GM18505 (cell line): ENCODE measurements around the gene AQP4.

Experiments
- ATAC-seq: cut with Tn5 transposase; IDR thresholded peaks from one replicate; pipeline ENCODE4 v1.9.1; 2021; ENCODE audit not compliant: unreplicated experiment
- POLR2A ChIP-seq: IDR thresholded peaks from 4 replicates; pipeline ENCODE4 v1.6.1; 2011; ENCODE audit warnings: borderline replicate concordance; ENCODE audit not compliant: insufficient read depth, insufficient read length; ENCODE audit errors: extremely low read depth

AQP4 gene, protein sequence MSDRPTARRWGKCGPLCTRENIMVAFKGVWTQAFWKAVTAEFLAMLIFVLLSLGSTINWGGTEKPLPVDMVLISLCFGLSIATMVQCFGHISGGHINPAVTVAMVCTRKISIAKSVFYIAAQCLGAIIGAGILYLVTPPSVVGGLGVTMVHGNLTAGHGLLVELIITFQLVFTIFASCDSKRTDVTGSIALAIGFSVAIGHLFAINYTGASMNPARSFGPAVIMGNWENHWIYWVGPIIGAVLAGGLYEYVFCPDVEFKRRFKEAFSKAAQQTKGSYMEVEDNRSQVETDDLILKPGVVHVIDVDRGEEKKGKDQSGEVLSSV

GRCh38 chr18:26865557-26865956 is at the start of gene AQP4:
AQP4 (minus strand) TSS chr18:26865707; CDS start chr18:26865689, 18 bp downstream.
- no peak for TF ChIP-seq POLR2A
- no peak for ATAC-seq

GRCh38 chr18:26911840-26912239 is 46.3 kb upstream of the AQP4 start:
- no peak for TF ChIP-seq POLR2A
- ATAC-seq, result no peak

GRCh38 chr18:26909599-26910290 is 44.2 kb upstream of the AQP4 start:
- TF ChIP-seq POLR2A, result no peak
- no peak for ATAC-seq

DNA sequence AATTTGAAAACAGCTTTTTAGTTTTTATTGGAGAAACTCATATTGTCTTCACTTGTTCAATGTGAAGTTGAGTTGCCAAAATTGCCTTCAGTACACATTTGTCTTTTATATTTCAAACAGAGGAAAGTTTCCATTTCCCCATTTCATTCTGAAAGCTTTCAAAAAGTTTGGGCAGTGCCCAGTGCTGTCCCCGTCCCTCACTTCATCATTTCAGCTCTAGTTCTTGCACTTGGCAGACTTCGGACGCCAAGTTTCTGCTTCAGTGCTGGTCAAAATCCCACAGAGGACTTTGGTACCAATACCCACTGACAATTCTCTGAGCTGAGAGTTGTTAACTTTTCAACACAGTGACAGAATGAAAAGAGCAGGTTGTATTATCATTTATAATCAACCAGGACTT is 43.4 kb upstream of the AQP4 start:
- ATAC-seq, result no peak
- TF ChIP-seq POLR2A, result no peak

- no peak for TF ChIP-seq POLR2A
- no peak for ATAC-seq
Measured at GRCh38 chr18:26902291-26902690, 36.8 kb upstream of the AQP4 start.

GRCh38 chr18:26901020-26901419 is 35.5 kb upstream of the AQP4 start:
- no peak for TF ChIP-seq POLR2A
- ATAC-seq, result no peak

- no peak for ATAC-seq
- TF ChIP-seq POLR2A, result no peak
Measured at GRCh38 chr18:26894426-26894825, 28.9 kb upstream of the AQP4 start.

- no peak for ATAC-seq
- TF ChIP-seq POLR2A, result no peak
Measured at GRCh38 chr18:26893996-26894395, 28.5 kb upstream of the AQP4 start.

DNA sequence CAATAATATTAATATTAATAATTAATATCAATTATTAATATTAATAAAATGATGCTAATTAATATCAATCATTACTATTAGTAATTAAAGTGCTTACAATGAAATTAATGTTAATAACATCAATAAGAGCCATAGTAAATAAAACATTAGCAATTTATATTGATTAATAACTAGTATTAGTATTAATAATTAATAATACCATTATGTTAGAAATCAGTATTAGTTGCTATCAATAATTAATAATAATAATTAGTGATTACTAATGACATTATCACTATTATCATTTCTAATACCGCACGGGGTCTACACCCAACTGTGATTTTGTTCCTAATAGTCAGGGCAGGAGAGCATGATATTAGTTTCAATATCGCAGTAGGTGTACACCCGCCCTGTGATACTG is 22.8 kb upstream of the AQP4 start:
- no peak for TF ChIP-seq POLR2A

DNA sequence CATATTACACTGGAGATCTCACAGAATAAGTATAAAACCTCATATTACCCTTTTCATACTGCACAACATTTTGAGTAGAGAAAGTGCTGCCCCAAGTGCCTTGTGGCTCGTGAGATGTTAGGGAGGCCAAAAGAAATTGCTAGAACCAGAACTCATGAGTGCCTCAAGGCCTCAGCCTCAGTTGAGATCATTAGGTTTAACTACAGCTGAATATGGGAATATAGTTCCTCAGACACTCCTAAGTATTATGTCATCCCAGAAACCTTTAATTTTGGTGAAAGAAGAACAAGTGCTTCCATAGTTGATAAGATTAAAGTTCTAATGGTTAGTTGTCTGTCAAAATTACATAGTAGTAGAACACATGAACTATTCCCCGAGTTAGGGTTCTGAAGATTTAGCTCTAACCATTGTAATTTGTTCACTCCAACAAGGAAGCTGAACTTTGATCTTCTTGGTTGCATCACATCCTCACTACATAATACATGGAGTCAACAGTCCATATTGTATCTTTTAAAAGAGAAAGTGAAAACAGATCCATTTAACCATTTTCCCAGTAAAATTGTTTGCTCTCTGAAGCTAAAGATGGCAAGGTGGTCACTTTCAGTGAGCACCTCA is 9.6 kb upstream of the AQP4 start:
- ATAC-seq, result no peak
- TF ChIP-seq POLR2A, result no peak

More for the DNA sequence above, 22.8 kb upstream of the AQP4 start:
- ATAC-seq, result no peak

DNA sequence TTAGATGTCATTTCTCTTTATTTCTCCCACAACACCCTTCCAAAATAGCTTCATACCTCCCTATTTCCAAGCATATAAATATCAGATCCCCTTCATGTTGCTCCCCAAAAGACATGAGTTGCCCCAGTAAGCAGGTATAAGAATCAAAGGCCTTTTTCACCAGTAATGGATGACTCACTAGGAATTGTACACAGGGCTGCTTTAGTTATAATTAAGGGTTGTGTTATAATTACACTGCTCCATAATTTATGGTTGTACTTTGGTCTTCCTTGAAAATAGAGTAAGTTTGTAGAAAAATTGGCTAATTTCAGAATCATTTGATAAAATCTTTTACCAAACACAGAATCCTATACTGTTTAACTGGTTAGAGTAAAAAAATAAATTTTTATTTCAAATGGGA is 8.8 kb upstream of the AQP4 start:
- no peak for ATAC-seq
- TF ChIP-seq POLR2A, result no peak

DNA sequence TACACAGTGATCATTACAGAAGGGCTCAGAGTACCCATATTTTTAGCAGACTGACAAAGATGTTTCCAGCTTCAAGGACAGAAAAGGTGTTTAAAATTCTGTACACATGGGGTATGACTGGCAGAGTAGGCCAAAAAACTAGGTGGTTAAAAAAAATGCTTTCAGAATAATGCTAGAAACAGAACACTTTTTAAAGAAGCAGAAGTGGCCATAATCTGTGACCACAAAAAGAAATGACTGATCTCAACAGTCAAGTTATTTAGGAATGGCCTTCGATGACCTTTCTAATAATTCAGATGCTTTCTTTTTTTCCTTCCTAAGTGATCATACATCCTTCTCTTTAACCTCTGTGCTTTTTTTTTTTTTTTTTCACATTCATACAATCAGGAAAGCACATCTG is 4.1 kb upstream of the AQP4 start:
- peak; percentile 62 for ATAC-seq
- no peak for TF ChIP-seq POLR2A

- no peak for TF ChIP-seq POLR2A
- no peak for ATAC-seq
Measured at GRCh38 chr18:26868968-26869586, 3.6 kb upstream of the AQP4 start.
